Fibroblast of pulmonary artery (primary cell): Measurements from ENCODE around the gene CTDSPL2.
"Not testable (repeated sequence)": the region's sequence is repeated elsewhere in the genome, so short reads cannot be mapped to it uniquely, and the experiment has no call there.

Experiments used
- DNase-seq: peaks from one replicate; pipeline ENCODE4 v3.0.0-alpha.2; 2010; ENCODE audit warnings: low read depth
- H3K4me3 ChIP-seq: replicated peaks from 2 replicates; pipeline ENCODE4 v1.5.1; 2011; ENCODE audit warnings: low read depth, mild to moderate bottlenecking, control low read depth, low read length, moderate library complexity
- CTCF ChIP-seq: IDR thresholded peaks from 2 replicates; pipeline ENCODE4 v1.5.1; 2011; ENCODE audit warnings: mild to moderate bottlenecking, control low read depth, low read length, inconsistent platforms; ENCODE audit errors: missing control alignments

The CTDSPL2 gene

GRCh38 chr15:44529864-44530604 lies 102.6 kb downstream of the CTDSPL2 start:
- no peak overlapping the region for H3K4me3 ChIP-seq
- TF ChIP-seq CTCF: no peak
- DNase-seq: no peak

GRCh38 chr15:44530653-44531052 lies 103.2 kb downstream of the CTDSPL2 start:
- DNase-seq: no peak
- H3K4me3 ChIP-seq: no peak overlapping the region
- no peak for TF ChIP-seq CTCF

GRCh38 chr15:44532275-44532674 lies 104.8 kb downstream of the CTDSPL2 start:
- H3K4me3 ChIP-seq, DNase-seq: not testable (repeated sequence)

GRCh38 chr15:44532689-44533088 lies 105.3 kb downstream of the CTDSPL2 start:
- no peak for DNase-seq
- no peak overlapping the region for H3K4me3 ChIP-seq
- peak; percentile 5 for TF ChIP-seq CTCF

- no peak for DNase-seq
- TF ChIP-seq CTCF: no peak
- H3K4me3 ChIP-seq: no peak overlapping the region
Observed at GRCh38 chr15:44535092-44535491, 107.7 kb downstream of the CTDSPL2 start.

GRCh38 chr15:44535523-44536301 lies 108.3 kb downstream of the CTDSPL2 start:
- no peak for DNase-seq
- no peak for TF ChIP-seq CTCF
- H3K4me3 ChIP-seq: peak overlapping the region; percentile 81

GRCh38 chr15:44536302-44536961 lies 109.0 kb downstream of the CTDSPL2 start:
- TF ChIP-seq CTCF: peak; percentile 44
- DNase-seq: no peak
- peak overlapping the region; percentile 81 for H3K4me3 ChIP-seq
